ENCODE measurements around the gene ZNF559. TPM values are rescaled to one million over a fixed set of nuclear protein-coding genes. Genes with fewer than 3 reads are reported as not detected.
"Not testable (repeated sequence)": the region's sequence is repeated elsewhere in the genome, so short reads cannot be mapped to it uniquely, and the experiment has no call there.

ZNF559 gene
- 17.4 TPM for total RNA-seq
- long read RNA-seq, partial matches to known transcripts: 3 of 20 reads
- long read RNA-seq, other reads (novel, unspliced or antisense): 8 of 20 reads

GRCh38 chr19:9323919-9324583 lies at the start of gene ZNF559:
TSS of gene ZNF559 (plus strand) at chr19:9324179. CDS start at chr19:9338550, 14,371 bp downstream.
- ATAC-seq: peak; percentile 97
- intact Hi-C loops (cut with micrococcal nuclease): no loop called here
- peak; percentile 95 for DNase-seq

- intact Hi-C loops (cut with micrococcal nuclease); ATAC-seq; DNase-seq: not testable (repeated sequence)
These were observed 40.5 kb upstream of the ZNF559 start for GRCh38 chr19:9283485-9283884.

DNA sequence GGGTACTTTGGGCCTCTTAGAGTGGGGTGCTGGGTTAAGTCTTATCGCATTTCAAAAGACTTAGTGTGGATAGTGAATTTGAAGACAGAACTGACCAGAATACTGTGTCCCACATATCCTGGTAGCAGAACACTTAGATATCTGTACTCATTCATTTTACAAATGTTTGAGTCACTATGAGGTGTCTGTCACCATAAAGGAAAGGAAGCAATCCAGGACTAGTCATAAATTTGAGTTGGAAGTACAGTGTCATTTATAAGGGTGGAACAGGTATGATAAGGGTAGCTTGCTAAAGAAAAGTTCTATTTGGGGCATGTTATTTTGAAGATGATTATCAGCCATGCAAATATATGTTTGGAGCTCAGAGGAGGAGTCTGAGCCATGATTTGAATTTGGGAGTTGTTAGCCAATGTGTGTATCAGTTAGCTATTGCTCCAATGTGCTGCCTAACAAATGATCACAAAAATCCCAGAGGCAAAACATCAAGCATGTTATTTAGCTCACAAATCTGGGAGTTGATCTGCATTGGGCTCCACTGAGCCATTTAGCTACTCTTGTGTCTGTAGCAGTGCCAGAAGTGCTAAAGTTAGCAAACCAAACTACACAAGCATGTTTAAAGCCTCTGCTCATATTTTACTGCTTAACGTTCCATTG lies 34.6 kb upstream of the ZNF559 start:
- intact Hi-C loops (cut with micrococcal nuclease): no loop called here
- ATAC-seq (no peak), DNase-seq (no peak)

DNA sequence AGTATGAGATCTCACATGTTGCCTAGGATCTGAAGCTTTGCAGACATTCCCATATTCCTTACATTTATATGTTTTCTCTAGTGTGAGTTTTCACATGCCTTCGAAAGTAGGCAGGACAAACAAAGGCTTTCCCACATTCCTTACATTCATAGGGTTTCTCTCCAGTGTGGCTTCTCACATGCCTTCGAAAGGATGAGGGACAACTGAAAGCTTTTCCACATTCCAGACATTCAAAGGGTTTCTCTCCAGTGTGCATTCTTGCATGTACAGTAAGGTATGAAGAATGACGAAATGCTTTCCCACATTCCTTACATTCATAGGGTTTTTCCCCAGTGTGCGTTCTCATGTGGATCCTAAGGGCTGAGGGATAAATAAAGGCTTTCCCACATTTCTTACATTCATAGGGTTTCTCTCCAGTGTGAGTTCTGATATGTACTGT lies 28.5 kb upstream of the ZNF559 start:
- no peak for DNase-seq
- intact Hi-C loops (cut with micrococcal nuclease): no loop called here
- ATAC-seq: no peak

GRCh38 chr19:9296336-9296735 lies 27.6 kb upstream of the ZNF559 start:
- no peak for ATAC-seq
- intact Hi-C loops (cut with micrococcal nuclease): no loop called here

GRCh38 chr19:9306443-9306842 lies 17.5 kb upstream of the ZNF559 start:
- ATAC-seq: no peak
- intact Hi-C loops (cut with micrococcal nuclease): no loop called here
- no peak for DNase-seq

More at GRCh38 chr19:9296336-9296735, 27.6 kb upstream of the ZNF559 start:
- no peak for DNase-seq

DNA sequence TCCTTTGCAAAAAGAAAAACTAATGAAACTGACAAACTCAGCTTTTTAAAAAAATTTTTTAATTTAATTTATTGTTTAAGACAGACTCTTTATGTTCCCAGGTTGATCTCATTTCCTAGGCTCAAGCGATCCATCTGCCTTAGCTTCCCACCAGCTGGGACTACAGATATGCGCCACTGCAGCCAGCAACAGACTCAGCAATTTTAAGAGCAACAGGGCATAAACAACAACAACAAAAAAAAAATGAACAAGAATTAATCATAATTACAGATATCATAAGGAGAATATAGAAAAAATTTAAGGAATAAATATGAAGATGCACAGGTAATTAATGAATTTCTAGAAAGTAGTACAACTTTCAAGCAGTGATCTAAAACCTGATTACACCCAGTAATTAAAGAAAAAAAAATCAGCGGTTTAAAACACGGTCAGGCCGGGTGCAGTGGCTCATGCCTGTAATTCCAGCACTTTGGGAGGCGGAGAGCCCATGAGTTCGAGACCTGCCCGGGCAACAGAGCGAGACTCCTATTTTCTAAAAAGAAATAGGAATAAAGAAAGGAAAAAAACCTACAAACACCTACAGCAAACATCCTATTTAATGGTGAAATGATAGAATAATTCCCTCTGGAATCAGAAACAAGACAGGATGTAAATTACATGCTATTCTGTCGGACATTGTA lies 15.7 kb upstream of the ZNF559 start:
- intact Hi-C loops (cut with micrococcal nuclease): no loop called here
- no peak for ATAC-seq
- no peak for DNase-seq

- ATAC-seq: peak; percentile 98
- peak; percentile 99 for DNase-seq
- intact Hi-C loops (cut with micrococcal nuclease): no loop called here
These were observed 14.6 kb upstream of the ZNF559 start, which contains the start of gene ZNF699 for GRCh38 chr19:9309139-9309973. TSS of gene ZNF699 (minus strand) at chr19:9309838. CDS start at chr19:9305119, 4,719 bp downstream.

GRCh38 chr19:9309974-9310446 lies 14.0 kb upstream of the ZNF559 start:
- DNase-seq (peak; percentile 93), ATAC-seq (peak; percentile 95)
- intact Hi-C loops (cut with micrococcal nuclease): loop anchor here (5.0 kb wide), 1 partner anchor 487 kb away; no protein-coding TSS in a partner anchor

- intact Hi-C loops (cut with micrococcal nuclease): loop anchor here (5.0 kb wide), 1 partner anchor 484 kb away; no protein-coding TSS in a partner anchor
- no peak for ATAC-seq
- no peak for DNase-seq
These were observed 10.2 kb upstream of the ZNF559 start for GRCh38 chr19:9313756-9314155.

DNA sequence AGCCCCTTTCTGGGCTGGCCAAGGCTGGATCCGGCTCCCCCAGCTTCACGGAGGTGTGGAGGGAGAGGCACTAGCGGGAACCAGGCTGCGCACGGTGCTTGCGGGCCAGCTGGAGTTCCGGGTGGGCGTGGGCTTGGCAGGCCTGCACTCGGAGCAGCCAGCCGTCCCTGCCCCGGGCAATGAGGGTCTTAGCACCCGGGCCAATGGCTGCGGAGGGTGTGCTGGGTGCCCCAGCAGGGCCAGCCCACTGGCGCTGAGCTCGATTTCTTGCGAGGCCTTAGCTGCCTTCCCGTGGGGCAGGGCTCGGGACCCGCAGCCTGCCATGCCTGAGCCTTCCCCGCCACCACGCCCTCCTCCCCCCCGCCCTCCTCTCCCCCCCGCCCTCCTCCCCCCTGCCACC lies 2.6 kb upstream of the ZNF559 start:
- ATAC-seq (no peak), DNase-seq (no peak)
- intact Hi-C loops (cut with micrococcal nuclease): no loop called here

- DNase-seq; intact Hi-C loops (cut with micrococcal nuclease); ATAC-seq: not testable (repeated sequence)
These were observed 2.2 kb upstream of the ZNF559 start for GRCh38 chr19:9321756-9322155.

DNA sequence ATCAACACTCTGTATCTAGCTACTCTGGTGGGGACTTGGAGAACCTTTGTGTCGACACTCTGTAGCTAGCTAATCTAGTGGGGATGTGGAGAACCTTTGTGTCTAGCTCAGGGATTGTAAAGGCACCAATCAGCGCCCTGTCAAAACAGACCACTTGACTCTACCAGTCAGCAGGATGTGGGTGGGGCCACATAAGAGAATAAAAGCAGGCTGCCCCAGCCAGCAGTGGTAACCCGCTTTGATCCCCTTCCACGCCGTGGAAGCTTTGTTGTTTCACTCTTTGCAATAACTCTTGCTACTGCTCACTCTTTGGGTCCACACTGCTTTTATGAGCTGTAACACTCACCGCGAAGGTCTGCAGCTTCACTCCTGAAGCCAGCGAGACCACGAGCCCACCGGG lies 1.8 kb upstream of the ZNF559 start:
- ATAC-seq; intact Hi-C loops (cut with micrococcal nuclease); DNase-seq: not testable (repeated sequence)

GRCh38 chr19:9323557-9323918 lies 441 bp upstream of the ZNF559 start:
- DNase-seq (peak; percentile 75), ATAC-seq (peak; percentile 88)
- intact Hi-C loops (cut with micrococcal nuclease): no loop called here

GRCh38 chr19:9324584-9324962 lies 594 bp downstream of the ZNF559 start:
- DNase-seq: no peak
- intact Hi-C loops (cut with micrococcal nuclease): no loop called here
- no peak for ATAC-seq

DNA sequence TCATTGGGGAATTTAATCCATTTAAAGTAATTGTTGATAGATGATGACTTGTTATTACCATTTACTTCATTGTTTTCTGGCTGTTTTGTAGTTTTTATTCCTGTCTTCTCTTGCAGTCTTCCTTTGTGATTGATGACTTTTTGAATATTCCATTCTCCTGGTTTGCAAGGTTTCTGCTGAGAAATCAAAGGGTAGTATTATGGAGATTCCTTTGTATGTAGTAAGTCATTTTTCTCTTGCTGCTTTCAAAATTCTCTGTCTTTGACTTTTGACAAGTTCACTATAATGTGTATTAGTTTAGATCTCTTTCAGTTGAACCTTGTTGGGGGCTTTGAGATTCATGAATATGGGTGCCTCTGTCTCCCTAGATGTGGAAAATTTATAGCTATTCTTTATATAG lies 6.0 kb downstream of the ZNF559 start:
- intact Hi-C loops (cut with micrococcal nuclease): no loop called here
- DNase-seq (no peak), ATAC-seq (no peak)

DNA sequence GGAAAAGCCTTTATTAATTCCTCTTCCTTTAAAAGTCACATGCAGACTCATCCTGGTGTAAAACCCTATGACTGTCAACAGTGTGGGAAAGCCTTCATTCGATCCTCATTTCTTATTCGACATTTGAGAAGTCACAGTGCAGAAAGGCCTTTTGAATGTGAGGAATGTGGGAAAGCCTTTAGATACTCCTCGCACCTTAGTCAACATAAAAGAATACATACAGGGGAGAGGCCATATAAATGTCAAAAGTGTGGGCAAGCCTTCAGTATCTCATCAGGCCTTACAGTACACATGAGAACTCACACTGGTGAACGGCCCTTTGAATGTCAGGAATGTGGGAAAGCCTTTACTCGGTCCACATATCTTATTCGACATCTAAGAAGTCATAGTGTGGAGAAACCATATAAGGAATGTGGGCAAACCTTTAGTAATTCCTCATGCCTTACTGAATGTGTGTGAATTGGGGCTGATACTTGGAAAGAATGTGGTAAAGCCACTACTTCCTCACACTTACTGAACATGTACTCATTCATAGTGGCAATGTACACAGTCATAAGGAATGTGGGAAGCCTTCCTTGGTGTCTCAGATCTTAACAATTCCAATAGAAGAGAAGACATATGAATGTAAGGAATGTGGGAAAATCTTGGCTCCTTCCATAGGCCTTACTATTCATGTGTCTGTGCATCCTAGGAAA lies 18.8 kb downstream of the ZNF559 start:
- ATAC-seq (no peak), DNase-seq (no peak)
- intact Hi-C loops (cut with micrococcal nuclease): no loop called here

DNA sequence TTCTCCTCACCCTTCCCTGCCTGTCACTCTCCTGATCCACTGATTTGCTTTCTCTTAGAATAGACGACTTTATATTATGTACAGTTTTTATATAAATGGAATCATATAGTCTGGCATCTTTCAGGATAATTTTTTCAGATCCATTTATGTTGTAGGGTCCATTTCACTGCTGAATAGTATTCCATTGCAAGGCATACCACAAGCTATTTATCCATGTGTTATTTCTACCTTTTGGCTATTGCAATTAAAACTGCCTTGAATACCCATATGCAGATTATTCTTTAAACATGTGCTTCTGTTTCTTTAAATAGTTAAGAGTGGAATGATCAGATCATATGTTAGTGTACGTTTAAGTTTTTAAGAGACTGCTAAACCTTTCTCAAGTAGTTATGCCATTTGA lies 21.0 kb downstream of the ZNF559 start:
- intact Hi-C loops (cut with micrococcal nuclease): no loop called here
- ATAC-seq (no peak), DNase-seq (no peak)

Data from left ventricle myocardium superior (tissue), 1 donor.